Measurements from ENCODE around the gene NMNAT2. TPM values are rescaled to one million over a fixed set of nuclear protein-coding genes. Genes with fewer than 3 reads are reported as not detected.

Gene NMNAT2
- total RNA-seq, 2 donors from 2014 or later, result 1.7 to 5.1 TPM

DNA sequence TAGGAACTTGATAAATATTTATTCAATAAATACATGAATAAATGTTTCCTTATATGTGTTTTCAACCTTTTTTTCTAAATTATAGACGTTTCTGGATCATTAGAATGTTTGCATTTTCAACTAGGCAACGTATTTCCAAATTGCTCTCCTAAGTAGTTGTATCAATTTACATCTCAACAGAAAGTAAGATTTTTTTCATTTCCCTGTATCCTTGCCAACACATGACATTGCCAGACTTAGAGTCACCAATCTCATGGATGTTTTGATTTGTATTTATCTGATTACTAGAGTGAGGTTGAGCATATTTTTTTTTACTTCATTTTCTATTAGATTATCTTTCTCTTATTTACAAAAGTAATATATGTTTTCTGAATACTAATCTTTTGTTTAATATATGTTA, 31.9 kb upstream of the NMNAT2 start:
- no peaks in the 10 kb centered on the region for H3K9me3 ChIP-seq (ENCODE audit: control insufficient read depth, low read length)
- H3K27me3 ChIP-seq (ENCODE audit: control insufficient read depth, insufficient read depth, low read length, poor library complexity, severe bottlenecking), result no peaks in the 10 kb centered on the region
- TF ChIP-seq, protein P1, sequence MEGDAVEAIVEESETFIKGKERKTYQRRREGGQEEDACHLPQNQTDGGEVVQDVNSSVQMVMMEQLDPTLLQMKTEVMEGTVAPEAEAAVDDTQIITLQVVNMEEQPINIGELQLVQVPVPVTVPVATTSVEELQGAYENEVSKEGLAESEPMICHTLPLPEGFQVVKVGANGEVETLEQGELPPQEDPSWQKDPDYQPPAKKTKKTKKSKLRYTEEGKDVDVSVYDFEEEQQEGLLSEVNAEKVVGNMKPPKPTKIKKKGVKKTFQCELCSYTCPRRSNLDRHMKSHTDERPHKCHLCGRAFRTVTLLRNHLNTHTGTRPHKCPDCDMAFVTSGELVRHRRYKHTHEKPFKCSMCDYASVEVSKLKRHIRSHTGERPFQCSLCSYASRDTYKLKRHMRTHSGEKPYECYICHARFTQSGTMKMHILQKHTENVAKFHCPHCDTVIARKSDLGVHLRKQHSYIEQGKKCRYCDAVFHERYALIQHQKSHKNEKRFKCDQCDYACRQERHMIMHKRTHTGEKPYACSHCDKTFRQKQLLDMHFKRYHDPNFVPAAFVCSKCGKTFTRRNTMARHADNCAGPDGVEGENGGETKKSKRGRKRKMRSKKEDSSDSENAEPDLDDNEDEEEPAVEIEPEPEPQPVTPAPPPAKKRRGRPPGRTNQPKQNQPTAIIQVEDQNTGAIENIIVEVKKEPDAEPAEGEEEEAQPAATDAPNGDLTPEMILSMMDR (conservative IDR thresholded peaks at IDR 0.05), result no peak
- no peak overlapping the region for H3K4me3 ChIP-seq (ENCODE audit: low read length)
- WGBS, 2 experiments (ENCODE audit: insufficient coverage in 1 of 2, insufficient read length in 1 of 2), result 89 to 100% methylated on average over 1 to 2 of the region's 2 CpGs
- no peak overlapping the region for H3K27ac ChIP-seq (ENCODE audit: low read depth, low read length)
- H3K9ac ChIP-seq (ENCODE audit: extremely low read depth, low read length, poor library complexity, severe bottlenecking), result no peak overlapping the region
- no peaks in the 10 kb centered on the region for H3K4me1 ChIP-seq (ENCODE audit: control insufficient read depth, insufficient read depth, low read length)
- Mint-ChIP-seq H3K27me3 (ENCODE audit: insufficient read depth) (no peaks in the 10 kb centered on the region), H3K27ac (no peak overlapping the region), H3K36me3 (ENCODE audit: low read depth) (no peaks in the 10 kb centered on the region), H3K4me3 (no peak overlapping the region), H3K9me3 (no peaks in the 10 kb centered on the region), H3K4me1 (no peaks in the 10 kb centered on the region)
- DNase-seq, result no peak
- H3K36me3 ChIP-seq (ENCODE audit: control insufficient read depth, insufficient read depth, low read length), result no peaks in the 10 kb centered on the region

DNA sequence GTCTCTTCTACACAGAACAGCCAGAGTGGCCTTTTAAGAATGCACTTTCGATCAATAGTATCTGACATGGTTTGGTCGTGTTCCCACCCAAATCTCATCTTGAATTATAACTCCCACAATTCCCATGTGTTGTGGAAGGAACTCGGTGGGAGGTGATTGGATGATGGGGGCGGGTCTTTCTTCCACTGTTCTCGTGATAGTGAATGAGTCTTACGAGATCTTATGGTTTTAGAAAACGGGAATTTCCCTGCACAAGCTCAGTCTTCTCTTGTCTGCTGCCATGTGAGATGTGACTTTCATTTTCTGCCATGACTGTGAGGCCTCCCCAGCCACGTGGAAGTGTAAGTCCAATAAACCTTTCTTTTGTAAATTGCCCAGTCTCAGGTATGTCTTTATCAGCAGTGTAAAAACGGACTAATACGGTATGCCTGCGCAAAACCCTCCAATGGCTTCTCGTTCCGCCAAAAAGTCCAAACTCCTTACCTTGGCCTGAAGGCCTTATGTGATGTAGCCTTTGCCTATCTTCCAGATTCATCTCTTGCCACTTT, 31.1 kb upstream of the NMNAT2 start:
- no peaks in the 10 kb centered on the region for H3K27me3 ChIP-seq (ENCODE audit: control insufficient read depth, insufficient read depth, low read length, poor library complexity, severe bottlenecking)
- H3K4me1 ChIP-seq (ENCODE audit: control insufficient read depth, insufficient read depth, low read length), result no peaks in the 10 kb centered on the region
- Mint-ChIP-seq H3K36me3 (ENCODE audit: low read depth) (no peaks in the 10 kb centered on the region), H3K27ac (no peak overlapping the region), H3K4me1 (no peaks in the 10 kb centered on the region), H3K9me3 (no peaks in the 10 kb centered on the region), H3K27me3 (ENCODE audit: insufficient read depth) (no peaks in the 10 kb centered on the region), H3K4me3 (no peak overlapping the region)
- H3K27ac ChIP-seq (ENCODE audit: low read depth, low read length), result no peak overlapping the region
- no peaks in the 10 kb centered on the region for H3K36me3 ChIP-seq (ENCODE audit: control insufficient read depth, insufficient read depth, low read length)
- H3K4me3 ChIP-seq (ENCODE audit: low read length), result no peak overlapping the region
- DNase-seq, result no peak
- no peak overlapping the region for H3K9ac ChIP-seq (ENCODE audit: extremely low read depth, low read length, poor library complexity, severe bottlenecking)
- H3K9me3 ChIP-seq (ENCODE audit: control insufficient read depth, low read length), result no peaks in the 10 kb centered on the region
- TF ChIP-seq, protein P1 (conservative IDR thresholded peaks at IDR 0.05), result no peak
- WGBS, 2 experiments (ENCODE audit: insufficient coverage in 1 of 2, insufficient read length in 1 of 2), result 84 to 92% methylated on average over 11 to 13 of the region's 13 CpGs

DNA sequence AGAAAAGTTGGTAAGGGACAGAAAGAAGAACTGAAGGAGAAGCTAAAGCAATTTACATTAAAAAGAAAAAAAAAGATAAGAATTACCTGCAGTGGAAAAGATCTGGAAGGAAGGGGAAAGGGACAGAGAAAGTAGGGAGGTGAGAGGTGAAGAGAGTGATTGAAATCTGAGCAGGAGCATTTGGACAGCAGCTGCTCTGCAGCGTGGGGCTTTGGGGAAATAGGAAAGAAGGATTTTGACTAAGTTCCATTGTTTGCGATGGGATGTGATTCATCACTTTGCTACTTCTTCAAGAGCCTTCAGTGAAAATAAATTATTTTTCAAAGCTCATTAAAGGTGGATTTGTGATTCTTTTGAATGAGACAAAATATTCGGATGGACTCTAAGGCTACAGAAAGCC, 26.1 kb upstream of the NMNAT2 start:
- H3K4me3 ChIP-seq (ENCODE audit: low read length), result no peak overlapping the region
- WGBS, 2 experiments (ENCODE audit: insufficient coverage in 1 of 2, insufficient read length in 1 of 2), result 60% methylated on average over 1 to 3 of the region's 3 CpGs
- H3K9ac ChIP-seq (ENCODE audit: extremely low read depth, low read length, poor library complexity, severe bottlenecking), result no peak overlapping the region
- Mint-ChIP-seq H3K27me3 (ENCODE audit: insufficient read depth) (no peaks in the 10 kb centered on the region), H3K9me3 (no peaks in the 10 kb centered on the region), H3K4me3 (no peak overlapping the region), H3K27ac (no peak overlapping the region), H3K36me3 (ENCODE audit: low read depth) (no peaks in the 10 kb centered on the region), H3K4me1 (peaks cover 2% of the 10 kb centered on the region)
- TF ChIP-seq, protein P1 (conservative IDR thresholded peaks at IDR 0.05), result no peak
- no peaks in the 10 kb centered on the region for H3K36me3 ChIP-seq (ENCODE audit: control insufficient read depth, insufficient read depth, low read length)
- no peak overlapping the region for H3K27ac ChIP-seq (ENCODE audit: low read depth, low read length)
- H3K9me3 ChIP-seq (ENCODE audit: control insufficient read depth, low read length), result no peaks in the 10 kb centered on the region
- no peaks in the 10 kb centered on the region for H3K27me3 ChIP-seq (ENCODE audit: control insufficient read depth, insufficient read depth, low read length, poor library complexity, severe bottlenecking)
- DNase-seq, result no peak
- no peaks in the 10 kb centered on the region for H3K4me1 ChIP-seq (ENCODE audit: control insufficient read depth, insufficient read depth, low read length)
